B cell (primary cell): ENCODE results near the gene MFGE8.

Experiments
- CTCF ChIP-seq: fragments of 200-600 bp; IDR thresholded peaks from one replicate; pipeline ENCODE4 v1.8.0; 2022; ENCODE audit warnings: antibody characterized with exemption, mild to moderate bottlenecking
- EZH2 ChIP-seq: IDR thresholded peaks from 2 replicates; pipeline ENCODE4 v1.6.1; 2012; ENCODE audit warnings: borderline replicate concordance, low read depth, mild to moderate bottlenecking, moderate library complexity, low read length; ENCODE audit not compliant: insufficient read depth, poor library complexity, severe bottlenecking

- TF ChIP-seq CTCF (no peak), EZH2 (no peak)
These were observed 36.6 kb downstream of the MFGE8 start for GRCh38 chr15:88876573-88876972.
